Ishikawa (cell line): ENCODE data around the gene SHOX.

ENCODE experiments used
- CEBPB ChIP-seq: IDR thresholded peaks from 2 replicates; pipeline ENCODE4 v1.6.1; 2012
- CREB1 ChIP-seq: IDR thresholded peaks from 2 replicates; pipeline ENCODE4 v1.6.1; 2012; ENCODE audit warnings: low read depth
- EGR1 ChIP-seq: IDR thresholded peaks from 2 replicates; pipeline ENCODE4 v1.6.1; 2012
- EP300 ChIP-seq: IDR thresholded peaks from 2 replicates; pipeline ENCODE4 v1.6.1; 2012; ENCODE audit warnings: borderline replicate concordance
- FOXM1 ChIP-seq: IDR thresholded peaks from 2 replicates; pipeline ENCODE4 v1.6.1; 2012; ENCODE audit warnings: low read depth, borderline replicate concordance
- MAX ChIP-seq: IDR thresholded peaks from 2 replicates; pipeline ENCODE4 v1.6.1; 2012
- NFIC ChIP-seq: IDR thresholded peaks from 2 replicates; pipeline ENCODE4 v1.6.1; 2012
- RAD21 ChIP-seq: IDR thresholded peaks from 2 replicates; pipeline ENCODE4 v1.6.1; 2012; ENCODE audit warnings: low read depth
- REST ChIP-seq: IDR thresholded peaks from 2 replicates; pipeline ENCODE4 v1.6.1; 2012; ENCODE audit warnings: low read depth, mild to moderate bottlenecking
- TAF1 ChIP-seq: IDR thresholded peaks from 2 replicates; pipeline ENCODE4 v1.6.1; 2012; ENCODE audit warnings: low read depth, mild to moderate bottlenecking
- TEAD4 ChIP-seq: IDR thresholded peaks from 2 replicates; pipeline ENCODE4 v1.6.1; 2012
- USF1 ChIP-seq: IDR thresholded peaks from 2 replicates; pipeline ENCODE4 v1.6.1; 2012
- YY1 ChIP-seq: IDR thresholded peaks from 2 replicates; pipeline ENCODE4 v1.6.1; 2012; ENCODE audit warnings: low read depth
- ZBTB7A ChIP-seq: IDR thresholded peaks from 2 replicates; pipeline ENCODE4 v1.6.1; 2012; ENCODE audit warnings: low read depth

- TF ChIP-seq CREB1 (no peak), EP300 (no peak), RAD21 (no peak), CEBPB (no peak), TEAD4 (no peak), ZBTB7A (no peak), REST (no peak), TAF1 (no peak), YY1 (no peak), NFIC (no peak), FOXM1 (no peak), MAX (no peak), USF1 (no peak), EGR1 (no peak)
These were observed 19.7 kb downstream of the SHOX start for GRCh38 chrX:650324-650723.
